ENCODE data around the gene MAP2K3.

MAP2K3 gene

GRCh38 chr17:21352221-21352980 lies 67.9 kb downstream of the MAP2K3 start:
- DNase-seq, result no peak

- DNase-seq, result no peak
Measured at GRCh38 chr17:21352981-21353265, 68.4 kb downstream of the MAP2K3 start.

GRCh38 chr17:21353326-21354010 lies 69.0 kb downstream of the MAP2K3 start:
- DNase-seq, result no peak

- DNase-seq, result no peak
Measured at GRCh38 chr17:21354796-21355385, 70.4 kb downstream of the MAP2K3 start.

- DNase-seq, result no peak
Measured at GRCh38 chr17:21355586-21355985, 71.1 kb downstream of the MAP2K3 start.

GRCh38 chr17:21356537-21357127 lies 72.1 kb downstream of the MAP2K3 start:
- no peak for DNase-seq

- DNase-seq, result no peak
Measured at GRCh38 chr17:21357281-21357680, 72.8 kb downstream of the MAP2K3 start.

- no peak for DNase-seq
Measured at GRCh38 chr17:21357696-21358656, 73.5 kb downstream of the MAP2K3 start.

- DNase-seq, result no peak
Measured at GRCh38 chr17:21358682-21359482, 74.4 kb downstream of the MAP2K3 start.

- DNase-seq, result no peak
Measured at GRCh38 chr17:21359483-21359840, 75.0 kb downstream of the MAP2K3 start.

GRCh38 chr17:21360048-21360447 lies 75.5 kb downstream of the MAP2K3 start:
- DNase-seq, result no peak

GRCh38 chr17:21361020-21361809 lies 76.7 kb downstream of the MAP2K3 start:
- no peak for DNase-seq

GRCh38 chr17:21362331-21362931 lies 77.9 kb downstream of the MAP2K3 start:
- no peak for DNase-seq

- no peak for DNase-seq
Measured at GRCh38 chr17:21363776-21364642, 79.5 kb downstream of the MAP2K3 start.

Measured in T-helper 1 cell (primary cell).